SU-DHL-6 (cell line): ENCODE results near the gene MTF2.

Experiments
- H2AFZ ChIP-seq: fragments of 200-600 bp; sonication (generic); 2 replicates; pipeline ENCODE4 v1.6.1; 2014; ENCODE audit warnings: low read depth, mild to moderate bottlenecking, moderate library complexity, mixed read lengths, antibody characterized with exemption, low read length; ENCODE audit not compliant: severe bottlenecking
- H3F3A ChIP-seq: fragments of 200-600 bp; shearing (Covaris generic); 2 replicates; pipeline ENCODE4 v1.6.0; 2016; ENCODE audit warnings: antibody characterized with exemption, mild to moderate bottlenecking; ENCODE audit not compliant: insufficient read depth
- H3K27ac ChIP-seq: fragments of 200-600 bp; sonication (generic); 2 replicates; pipeline ENCODE4 v1.5.1; 2016; ENCODE audit warnings: low read depth, mild to moderate bottlenecking, low read length, moderate library complexity, mixed read lengths
- H3K27me3 ChIP-seq: fragments of 200-600 bp; sonication (generic), shearing (Covaris generic); 2 replicates; pipeline ENCODE4 v1.6.0; 2014; ENCODE audit warnings: mild to moderate bottlenecking, low read length
- H3K36me3 ChIP-seq: fragments of 200-600 bp; sonication (generic); 2 replicates; pipeline ENCODE4 v1.6.1; 2014; ENCODE audit warnings: mild to moderate bottlenecking, low read length, mixed read lengths
- H3K4me2 ChIP-seq: fragments of 300-600, 200-600 bp; shearing (Covaris generic), sonication (generic); 2 replicates; pipeline ENCODE4 v1.6.0; 2014; ENCODE audit warnings: low read length, low read depth, mild to moderate bottlenecking; ENCODE audit not compliant: poor library complexity, severe bottlenecking
- H3K4me3 ChIP-seq: fragments of 200-600 bp; sonication (generic); 2 replicates; pipeline ENCODE4 v1.5.1; 2014; ENCODE audit warnings: antibody characterized with exemption, low read length, mild to moderate bottlenecking, mixed read lengths; ENCODE audit not compliant: insufficient read depth, poor library complexity, severe bottlenecking
- H3K79me2 ChIP-seq: fragments of 200-600 bp; sonication (generic); 2 replicates; pipeline ENCODE4 v1.6.1; 2014; ENCODE audit warnings: mild to moderate bottlenecking, low read length, moderate library complexity; ENCODE audit not compliant: insufficient read depth
- H3K9ac ChIP-seq: fragments of 200-600 bp; sonication (generic); 2 replicates; pipeline ENCODE4 v1.7.0; 2014; ENCODE audit warnings: mild to moderate bottlenecking, low read length
- H3K9me2 ChIP-seq: fragments of 200-600 bp; sonication (generic); replicated peaks from 2 replicates; pipeline ENCODE4 v1.6.1; 2014; ENCODE audit warnings: low read length; ENCODE audit not compliant: insufficient read depth
- H3K9me3 ChIP-seq: fragments of 200-600 bp; sonication (generic); 2 replicates; pipeline ENCODE4 v1.6.1; 2014; ENCODE audit warnings: low read length, mixed read lengths; ENCODE audit not compliant: insufficient read depth
- H4K20me1 ChIP-seq: fragments of 200-600 bp; sonication (generic); 2 replicates; pipeline ENCODE4 v1.6.1; 2014; ENCODE audit warnings: low read depth, mild to moderate bottlenecking, antibody characterized with exemption, low read length, moderate library complexity, mixed read lengths
- EZH2phosphoT487 ChIP-seq: fragments of 200-600 bp; sonication (generic), shearing (Covaris generic); conservative IDR thresholded peaks from 2 replicates; pipeline ENCODE4 v1.6.1; 2018; ENCODE audit warnings: mild to moderate bottlenecking, antibody characterized with exemption, low read length, moderate library complexity, mixed read lengths
- TF ChIP-seq, protein P1 (sequence below): fragments of 200-600 bp; sonication (generic); IDR thresholded peaks from one replicate; pipeline ENCODE4 v1.5.1; 2017; ENCODE audit warnings: antibody characterized with exemption, mild to moderate bottlenecking, low read length, moderate library complexity; ENCODE audit not compliant: insufficient read depth, poor library complexity, severe bottlenecking

Gene MTF2

DNA sequence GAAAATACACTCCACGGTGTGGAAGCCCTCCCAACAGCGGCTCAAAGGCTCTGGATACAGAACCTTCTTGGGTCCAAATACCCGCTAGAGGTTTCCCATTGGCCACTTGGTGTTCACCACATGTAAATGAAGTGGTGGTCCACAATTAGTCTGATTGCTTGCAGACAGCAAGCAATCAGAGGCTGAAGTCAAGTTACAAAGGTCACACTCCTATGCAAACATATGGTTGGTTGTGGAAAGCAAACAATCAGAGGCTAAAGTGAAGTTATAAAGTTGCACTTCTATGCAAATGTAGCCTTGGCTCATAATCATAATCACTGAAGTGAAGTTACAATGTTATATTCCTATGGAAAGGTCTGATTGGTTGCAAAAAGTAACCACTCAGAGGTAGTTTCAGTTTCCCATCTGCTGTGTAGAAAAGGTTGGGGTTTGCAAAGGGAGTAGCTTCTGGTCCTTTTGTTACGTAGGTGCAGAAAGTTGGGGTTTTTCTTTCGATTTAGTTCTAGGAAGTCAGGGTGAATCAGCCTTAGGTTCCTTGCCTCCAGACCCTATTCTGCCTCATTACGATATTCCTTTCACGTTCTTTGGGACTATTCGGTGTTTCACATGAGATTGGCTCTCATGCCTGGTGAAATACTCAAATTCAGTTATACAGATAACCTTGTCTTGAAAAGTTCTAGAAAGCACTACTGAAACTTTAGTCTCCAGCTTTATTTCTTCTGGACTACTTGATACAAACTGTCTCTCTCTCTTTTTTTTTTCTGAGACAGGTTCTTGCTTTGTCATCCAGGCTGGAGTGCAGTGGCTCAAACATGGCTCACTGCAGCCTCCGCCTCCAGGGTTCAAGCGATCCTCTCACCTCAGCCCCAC is 36.7 kb upstream of the MTF2 start:
- no peak overlapping the region for H3K4me3 ChIP-seq
- no peak overlapping the region for H3K4me2 ChIP-seq
- H3K9me3 ChIP-seq, result no peaks in the 10 kb centered on the region
- TF ChIP-seq EZH2phosphoT487, result no peak
- TF ChIP-seq, protein P1, sequence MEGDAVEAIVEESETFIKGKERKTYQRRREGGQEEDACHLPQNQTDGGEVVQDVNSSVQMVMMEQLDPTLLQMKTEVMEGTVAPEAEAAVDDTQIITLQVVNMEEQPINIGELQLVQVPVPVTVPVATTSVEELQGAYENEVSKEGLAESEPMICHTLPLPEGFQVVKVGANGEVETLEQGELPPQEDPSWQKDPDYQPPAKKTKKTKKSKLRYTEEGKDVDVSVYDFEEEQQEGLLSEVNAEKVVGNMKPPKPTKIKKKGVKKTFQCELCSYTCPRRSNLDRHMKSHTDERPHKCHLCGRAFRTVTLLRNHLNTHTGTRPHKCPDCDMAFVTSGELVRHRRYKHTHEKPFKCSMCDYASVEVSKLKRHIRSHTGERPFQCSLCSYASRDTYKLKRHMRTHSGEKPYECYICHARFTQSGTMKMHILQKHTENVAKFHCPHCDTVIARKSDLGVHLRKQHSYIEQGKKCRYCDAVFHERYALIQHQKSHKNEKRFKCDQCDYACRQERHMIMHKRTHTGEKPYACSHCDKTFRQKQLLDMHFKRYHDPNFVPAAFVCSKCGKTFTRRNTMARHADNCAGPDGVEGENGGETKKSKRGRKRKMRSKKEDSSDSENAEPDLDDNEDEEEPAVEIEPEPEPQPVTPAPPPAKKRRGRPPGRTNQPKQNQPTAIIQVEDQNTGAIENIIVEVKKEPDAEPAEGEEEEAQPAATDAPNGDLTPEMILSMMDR, result no peak
- no peak overlapping the region for H2AFZ ChIP-seq
- no peaks in the 10 kb centered on the region for H3K9me2 ChIP-seq
- H3F3A ChIP-seq, result no peaks in the 10 kb centered on the region
- no peak overlapping the region for H3K9ac ChIP-seq
- no peaks in the 10 kb centered on the region for H3K79me2 ChIP-seq
- H3K27ac ChIP-seq, result no peak overlapping the region
- no peaks in the 10 kb centered on the region for H4K20me1 ChIP-seq
- H3K27me3 ChIP-seq, result no peaks in the 10 kb centered on the region
- H3K36me3 ChIP-seq, result no peaks in the 10 kb centered on the region

DNA sequence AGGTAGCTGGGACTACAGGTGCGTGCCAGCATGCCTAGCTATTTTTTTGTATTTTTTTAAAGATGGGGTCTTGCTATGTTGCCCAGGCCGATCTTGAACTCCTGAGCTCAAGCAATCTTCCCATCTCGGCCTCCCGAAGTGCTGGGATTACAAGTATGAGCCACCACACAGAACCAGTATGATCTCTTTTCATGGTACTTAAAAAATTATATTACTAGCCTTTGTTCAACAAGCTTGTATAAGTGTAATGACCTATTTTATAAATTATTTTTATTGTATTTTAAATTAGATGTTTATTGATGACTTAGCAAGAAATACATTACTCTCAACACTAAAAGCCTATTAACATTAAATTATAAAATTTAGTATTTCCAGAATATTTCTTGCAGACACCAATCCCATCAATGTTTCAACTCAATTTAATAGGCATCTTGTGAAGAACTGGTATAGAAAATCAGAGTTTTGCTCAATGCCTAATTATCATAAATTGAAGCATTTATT is 36.0 kb upstream of the MTF2 start:
- Histone ChIP-seq H4K20me1 (no peaks in the 10 kb centered on the region), H2AFZ (no peak overlapping the region), H3K9me2 (no peaks in the 10 kb centered on the region), H3K9ac (no peak overlapping the region), H3F3A (no peaks in the 10 kb centered on the region), H3K36me3 (no peaks in the 10 kb centered on the region), H3K79me2 (no peaks in the 10 kb centered on the region), H3K27ac (no peak overlapping the region), H3K4me3 (no peak overlapping the region), H3K9me3 (no peaks in the 10 kb centered on the region), H3K27me3 (no peaks in the 10 kb centered on the region), H3K4me2 (no peak overlapping the region)
- no peak for TF ChIP-seq EZH2phosphoT487
- TF ChIP-seq, protein P1, result no peak

DNA sequence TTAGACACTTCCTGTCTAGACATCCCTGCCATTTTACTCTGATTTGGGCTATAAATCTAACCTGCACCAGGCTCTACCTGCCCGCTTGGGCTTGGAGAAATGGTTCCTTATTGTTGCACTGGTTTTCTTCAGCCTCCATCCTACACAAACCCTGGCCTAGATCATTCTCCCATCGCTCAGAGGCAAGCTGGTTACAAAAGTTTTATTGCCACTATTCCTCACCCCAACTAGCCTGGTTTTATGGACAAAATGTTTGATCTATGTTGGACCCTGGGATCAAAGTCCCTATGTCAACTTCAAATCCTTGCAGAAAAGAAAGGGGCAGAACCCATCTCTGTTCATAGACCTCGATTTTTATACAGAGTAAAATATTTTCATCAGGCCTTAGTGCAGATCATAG is 31.5 kb upstream of the MTF2 start:
- H4K20me1 ChIP-seq, result no peaks in the 10 kb centered on the region
- no peak for TF ChIP-seq EZH2phosphoT487
- TF ChIP-seq, protein P1, result no peak
- no peaks in the 10 kb centered on the region for H3K9me2 ChIP-seq
- no peak overlapping the region for H3K27ac ChIP-seq
- H3K27me3 ChIP-seq, result no peaks in the 10 kb centered on the region
- H3K79me2 ChIP-seq, result no peaks in the 10 kb centered on the region
- no peak overlapping the region for H3K4me3 ChIP-seq
- no peaks in the 10 kb centered on the region for H3K9me3 ChIP-seq
- H3K36me3 ChIP-seq, result no peaks in the 10 kb centered on the region
- H3K4me2 ChIP-seq, result no peak overlapping the region
- H2AFZ ChIP-seq, result no peak overlapping the region
- H3F3A ChIP-seq, result no peaks in the 10 kb centered on the region
- H3K9ac ChIP-seq, result no peak overlapping the region
